ENCODE data around the gene FSD1. TPM values are rescaled to one million over a fixed set of nuclear protein-coding genes. Genes with fewer than 3 reads are reported as not detected.

The FSD1 gene
- total and polyA plus RNA-seq, 2 experiments from 2014 or later, result 5.8 TPM

GRCh38 chr19:4363571-4364304, 59.3 kb downstream of the FSD1 start:
- Histone ChIP-seq H3K36me3 (ENCODE audit: low read depth) (peaks cover 23% of the 10 kb centered on the region; the same call in 1 of the 2 replicates), H3K27me3 (replicated peaks; ENCODE audit: insufficient read depth) (no peaks in the 10 kb centered on the region)

DNA sequence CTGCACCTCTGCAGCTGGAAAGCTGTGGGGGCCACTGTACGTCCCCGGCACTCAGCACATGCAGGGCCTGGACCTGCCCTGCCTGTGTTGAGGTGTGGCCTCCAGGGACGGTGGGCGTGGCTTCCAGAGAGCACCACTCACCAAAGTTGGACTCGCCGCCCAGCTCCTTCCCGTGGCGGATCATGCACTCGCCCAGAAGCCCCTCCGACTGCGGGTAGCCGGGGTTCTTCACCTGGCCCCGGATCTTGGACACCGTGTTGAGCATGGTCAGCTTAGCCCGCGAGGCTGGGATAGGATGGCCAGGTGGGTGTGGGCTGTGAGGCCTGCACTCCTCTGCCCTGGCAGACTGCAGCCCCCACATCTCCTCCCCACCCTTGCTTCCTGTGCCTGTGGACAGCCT, 60.9 kb downstream of the FSD1 start:
- H3K4me3 ChIP-seq, result no peak overlapping the region
- peaks cover 23% of the 10 kb centered on the region for H3K4me1 ChIP-seq (ENCODE audit: insufficient read depth)
- no peak overlapping the region for H3K27ac ChIP-seq
- H3K4me2 ChIP-seq (ENCODE audit: unreplicated experiment), result no peak overlapping the region
- TF ChIP-seq EZH2phosphoT487 (IDR thresholded peaks at IDR 0.05; ENCODE audit: insufficient read depth, low read depth) (no peak), EZH2 (IDR thresholded peaks at IDR 0.05; ENCODE audit: insufficient read depth, poor library complexity, severe bottlenecking) (no peak)
- no peak for DNase-seq
- H3F3A ChIP-seq (ENCODE audit: insufficient read depth), result peaks cover 2% of the 10 kb centered on the region; the same call in 1 of the 2 replicates
- no peaks in the 10 kb centered on the region for H4K20me1 ChIP-seq (ENCODE audit: insufficient read depth)
- H3K9me3 ChIP-seq (ENCODE audit: low read depth), result no peaks in the 10 kb centered on the region
- no peaks in the 10 kb centered on the region for H3K27me3 ChIP-seq (replicated peaks; ENCODE audit: insufficient read depth)
- no peak overlapping the region for H3K9ac ChIP-seq
- H3K9me2 ChIP-seq (ENCODE audit: insufficient read depth), result no peaks in the 10 kb centered on the region
- 93 to 97% methylated on average over 13 to 15 of the region's 16 CpGs for WGBS, 2 experiments (ENCODE audit: low coverage in 1 of 2, low lambda C conversion rate in 2 of 2, missing lambda C conversion rate in 2 of 2)
- in situ Hi-C loops (cut with MboI), result no loop called here
- no peak overlapping the region for H2AFZ ChIP-seq
- H3K36me3 ChIP-seq (ENCODE audit: low read depth), result peaks cover 17% of the 10 kb centered on the region; the same call in 1 of the 2 replicates
- peaks cover 78% of the 10 kb centered on the region for H3K79me2 ChIP-seq (ENCODE audit: insufficient read depth)

More at GRCh38 chr19:4363571-4364304, 59.3 kb downstream of the FSD1 start:
- WGBS, 2 experiments (ENCODE audit: low coverage in 1 of 2, low lambda C conversion rate in 2 of 2, missing lambda C conversion rate in 2 of 2), result 91 to 92% methylated on average over 22 to 26 of the region's 26 CpGs
- in situ Hi-C loops (cut with MboI), result no loop called here
- TF ChIP-seq EZH2phosphoT487 (IDR thresholded peaks at IDR 0.05; ENCODE audit: insufficient read depth, low read depth), result no peak
- no peak for TF ChIP-seq EZH2 (IDR thresholded peaks at IDR 0.05; ENCODE audit: insufficient read depth, poor library complexity, severe bottlenecking)
- Histone ChIP-seq H3K9ac (no peak overlapping the region), H3K4me3 (no peak overlapping the region), H3K9me3 (ENCODE audit: low read depth) (no peaks in the 10 kb centered on the region), H3K4me1 (ENCODE audit: insufficient read depth) (peaks cover 10% of the 10 kb centered on the region; the same call in 1 of the 2 replicates), H3K27ac (no peak overlapping the region), H3K79me2 (ENCODE audit: insufficient read depth) (peaks cover 62% of the 10 kb centered on the region), H4K20me1 (ENCODE audit: insufficient read depth) (no peaks in the 10 kb centered on the region), H2AFZ (no peak overlapping the region), H3K4me2 (ENCODE audit: unreplicated experiment) (no peak overlapping the region), H3K9me2 (ENCODE audit: insufficient read depth) (no peaks in the 10 kb centered on the region), H3F3A (ENCODE audit: insufficient read depth) (0 out of 2 replicates have a peak, but pooled peaks cover 5% of the 10 kb centered on the region)
- DNase-seq, result no peak

GRCh38 chr19:4365791-4366665, 61.6 kb downstream of the FSD1 start:
- no peak for DNase-seq
- H3K9ac ChIP-seq, result no peak overlapping the region
- peaks cover 27% of the 10 kb centered on the region for H3K4me1 ChIP-seq (ENCODE audit: insufficient read depth)
- H3K9me2 ChIP-seq (ENCODE audit: insufficient read depth), result no peaks in the 10 kb centered on the region
- whole genome bisulfite sequencing, 2 experiments (ENCODE audit: low coverage in 1 of 2, low lambda C conversion rate in 2 of 2, missing lambda C conversion rate in 2 of 2), result 90 to 94% methylated on average over 16 to 19 of the region's 19 CpGs
- H3F3A ChIP-seq (ENCODE audit: insufficient read depth), result peaks cover 3% of the 10 kb centered on the region; the same call in 1 of the 2 replicates
- peaks cover 11% of the 10 kb centered on the region; the same call in 1 of the 2 replicates for H3K36me3 ChIP-seq (ENCODE audit: low read depth)
- H3K27ac ChIP-seq, result no peak overlapping the region
- TF ChIP-seq EZH2 (IDR thresholded peaks at IDR 0.05; ENCODE audit: insufficient read depth, poor library complexity, severe bottlenecking), result no peak
- no peaks in the 10 kb centered on the region for H4K20me1 ChIP-seq (ENCODE audit: insufficient read depth)
- no peak overlapping the region for H3K4me3 ChIP-seq
- no peaks in the 10 kb centered on the region for H3K27me3 ChIP-seq (replicated peaks; ENCODE audit: insufficient read depth)
- in situ Hi-C loops (cut with MboI), result no loop called here
- no peak overlapping the region for H2AFZ ChIP-seq
- H3K9me3 ChIP-seq (ENCODE audit: low read depth), result no peaks in the 10 kb centered on the region
- H3K4me2 ChIP-seq (ENCODE audit: unreplicated experiment), result no peak overlapping the region
- H3K79me2 ChIP-seq (ENCODE audit: insufficient read depth), result peaks cover 85% of the 10 kb centered on the region

DNA sequence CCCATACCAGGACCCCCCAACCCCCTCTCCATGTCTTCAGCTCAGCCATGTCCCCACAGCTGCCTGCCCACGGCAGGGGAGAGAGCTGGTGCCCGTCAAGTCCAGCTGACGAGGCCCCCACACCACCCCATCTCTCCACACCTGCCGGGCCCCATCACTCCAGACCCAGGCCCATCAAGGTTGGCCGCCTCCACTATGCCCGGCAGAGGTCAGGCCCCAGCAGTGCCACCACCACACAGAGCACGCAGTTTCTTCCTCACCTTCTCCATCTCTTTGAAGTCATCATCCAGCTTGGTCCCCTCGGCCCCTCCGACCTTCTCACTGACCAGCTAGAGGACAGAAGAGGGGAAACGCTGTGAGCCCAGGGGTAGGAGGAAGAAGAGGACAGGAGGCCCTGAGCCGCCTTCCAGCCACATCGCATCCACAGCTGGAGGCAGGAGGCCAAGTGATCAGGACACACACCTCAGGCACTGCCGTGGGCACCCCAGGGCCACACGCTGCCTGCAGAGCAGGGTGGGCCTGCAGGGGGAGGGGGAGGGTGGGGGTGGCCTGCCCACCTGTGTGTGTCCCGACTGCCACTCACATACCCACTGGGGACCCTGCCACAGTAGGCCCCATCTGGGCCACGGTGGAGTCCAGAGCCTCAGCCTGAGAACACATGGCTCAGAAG, 62.4 kb downstream of the FSD1 start:
- TF ChIP-seq EZH2phosphoT487 (IDR thresholded peaks at IDR 0.05; ENCODE audit: insufficient read depth, low read depth) (no peak), EZH2 (IDR thresholded peaks at IDR 0.05; ENCODE audit: insufficient read depth, poor library complexity, severe bottlenecking) (no peak)
- Histone ChIP-seq H3K36me3 (ENCODE audit: low read depth) (peaks cover 10% of the 10 kb centered on the region; the same call in 1 of the 2 replicates), H3K4me2 (ENCODE audit: unreplicated experiment) (no peak overlapping the region), H3K9me3 (ENCODE audit: low read depth) (no peaks in the 10 kb centered on the region), H3K27ac (no peak overlapping the region), H2AFZ (no peak overlapping the region), H3K27me3 (replicated peaks; ENCODE audit: insufficient read depth) (no peaks in the 10 kb centered on the region), H3K4me3 (no peak overlapping the region), H3F3A (ENCODE audit: insufficient read depth) (peaks cover 10% of the 10 kb centered on the region; the same call in 1 of the 2 replicates), H3K79me2 (ENCODE audit: insufficient read depth) (peaks cover 92% of the 10 kb centered on the region), H3K9me2 (ENCODE audit: insufficient read depth) (no peaks in the 10 kb centered on the region), H3K4me1 (ENCODE audit: insufficient read depth) (peaks cover 35% of the 10 kb centered on the region), H3K9ac (no peak overlapping the region), H4K20me1 (ENCODE audit: insufficient read depth) (no peaks in the 10 kb centered on the region)
- 88 to 91% methylated on average over 13 to 14 of the region's 16 CpGs for whole genome bisulfite sequencing, 2 experiments (ENCODE audit: low coverage in 1 of 2, low lambda C conversion rate in 2 of 2, missing lambda C conversion rate in 2 of 2)
- in situ Hi-C loops (cut with MboI), result no loop called here
- DNase-seq, result no peak
